DMS 273 (cell line): Measurements from ENCODE around the gene TTI1.

Experiments used
- DNase-seq: peaks from one replicate; lab custom pipeline; 2025; ENCODE audit not compliant: unreplicated experiment; lab: John Stamatoyannopoulos, UW

TTI1 gene

DNA sequence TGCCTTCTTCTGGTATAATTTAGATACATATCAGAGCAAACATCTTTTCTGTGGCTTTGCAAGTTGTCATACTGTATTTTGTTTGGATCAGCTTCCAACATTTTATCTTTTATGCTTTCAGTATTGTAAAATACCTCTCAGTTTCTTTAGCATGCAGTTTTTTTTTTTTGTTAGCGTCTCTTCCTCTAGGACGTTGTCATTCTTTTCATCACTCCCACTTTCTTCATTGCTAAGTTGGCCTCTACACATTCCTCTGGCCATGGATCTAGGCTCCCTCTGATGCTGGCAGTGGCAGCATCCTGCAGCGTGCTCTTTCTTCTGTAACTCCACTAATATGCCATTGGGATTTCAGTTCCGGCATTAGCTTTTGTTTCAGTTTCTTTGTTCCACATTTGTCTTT, 22.0 kb upstream of the TTI1 start:
- DNase-seq, result no peak

DNA sequence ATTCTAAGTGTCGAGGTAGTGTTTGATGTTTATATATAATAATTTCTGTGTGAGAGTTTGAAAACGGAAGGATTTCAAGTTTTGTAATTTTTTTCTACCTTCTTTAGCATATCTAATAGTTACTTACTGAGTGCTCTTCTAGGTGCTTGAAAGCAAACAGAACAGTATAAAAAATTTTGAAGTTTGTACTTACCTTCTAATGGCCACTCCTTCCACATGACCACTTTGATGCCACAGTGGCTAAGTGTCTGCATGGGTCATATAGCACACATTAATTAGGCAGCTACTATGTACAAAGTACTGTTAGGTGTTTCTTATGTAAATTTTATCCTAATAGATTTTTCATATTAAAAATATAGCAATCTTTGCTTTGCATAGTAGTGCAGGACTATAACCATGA, 21.4 kb upstream of the TTI1 start:
- DNase-seq, result no peak

DNA sequence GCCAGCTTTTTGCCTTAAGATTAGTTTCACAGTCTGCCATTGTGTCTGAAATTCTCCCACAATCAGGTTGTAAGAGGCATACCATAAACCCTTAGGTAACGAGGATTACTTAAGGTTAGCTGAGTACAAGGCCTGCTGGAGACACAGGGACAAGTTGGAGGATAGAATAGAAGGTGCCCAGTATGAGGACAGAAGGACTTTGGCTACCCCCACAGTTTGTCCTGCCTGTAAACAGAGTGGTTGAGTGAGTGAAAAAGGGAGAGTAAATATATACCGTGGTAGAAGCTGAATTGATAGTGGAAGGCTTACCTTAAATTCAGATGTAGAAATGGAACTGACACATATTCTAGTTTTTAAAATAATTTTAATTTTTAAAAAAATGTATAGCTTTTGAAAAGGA, 19.6 kb upstream of the TTI1 start:
- no peak for DNase-seq

- no peak for DNase-seq
Measured at GRCh38 chr20:38050686-38051085, 17.4 kb upstream of the TTI1 start.

GRCh38 chr20:38049800-38050199, 16.5 kb upstream of the TTI1 start:
- DNase-seq, result peak; percentile 13

- no peak for DNase-seq
Measured at GRCh38 chr20:38046572-38046971, 13.3 kb upstream of the TTI1 start.

DNA sequence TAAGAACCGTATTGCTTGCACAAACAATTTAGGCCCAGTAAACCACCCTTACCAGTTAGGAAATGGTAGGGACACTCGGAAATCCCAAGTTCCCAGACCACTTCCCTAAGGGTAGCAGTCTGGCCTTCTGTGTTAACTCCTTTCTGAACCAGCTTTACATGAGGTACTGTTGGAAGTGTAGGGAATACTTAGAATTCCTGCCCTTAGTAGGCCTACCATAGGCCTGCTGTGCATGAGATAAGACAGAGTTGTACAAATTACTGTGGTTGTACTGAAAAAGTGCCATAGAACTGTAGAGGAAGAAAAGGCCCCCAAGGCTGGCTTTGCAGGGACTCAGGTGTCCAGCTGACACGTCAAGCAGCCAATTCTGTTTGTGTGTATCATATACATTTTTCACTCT, 11.4 kb upstream of the TTI1 start:
- DNase-seq, result no peak

DNA sequence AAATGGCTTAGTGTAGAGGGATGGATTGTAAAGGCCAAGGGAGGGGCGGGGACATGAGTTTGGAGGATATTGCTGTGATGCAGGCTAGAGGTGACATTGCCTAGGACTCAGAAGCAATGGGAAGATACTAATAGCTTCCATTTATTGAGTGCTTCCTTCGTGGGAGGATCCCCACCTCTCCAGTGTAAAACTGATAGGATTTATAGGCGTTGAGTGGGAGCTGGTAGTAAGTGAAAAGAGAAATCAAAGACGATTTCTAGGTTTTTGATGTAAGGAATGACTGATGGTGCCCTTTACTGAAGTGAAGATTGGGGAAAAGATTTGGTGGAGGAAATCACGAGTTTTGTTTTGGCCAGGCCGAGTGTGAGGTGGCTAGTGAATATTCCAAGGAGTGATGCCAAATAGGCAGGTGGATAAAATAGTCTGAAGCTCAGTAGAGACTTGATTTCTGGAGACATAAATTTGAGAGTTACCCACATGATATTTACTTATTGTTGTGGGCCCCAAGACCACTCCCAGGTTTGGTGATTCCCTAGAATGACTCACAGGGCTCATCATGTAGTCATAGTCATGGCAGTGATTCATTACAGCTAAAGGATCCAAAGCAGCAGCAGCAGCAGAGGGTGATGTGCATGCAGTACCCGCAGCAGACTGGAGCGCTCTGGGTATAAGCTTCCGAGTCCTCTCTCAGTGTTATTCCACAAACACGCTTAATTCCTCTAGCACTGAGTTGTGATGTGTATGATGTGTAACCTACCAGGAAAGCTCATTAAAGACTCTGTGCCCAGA, 10.4 kb upstream of the TTI1 start:
- no peak for DNase-seq

- DNase-seq, result no peak
Measured at GRCh38 chr20:38040276-38040675, 7.0 kb upstream of the TTI1 start.

GRCh38 chr20:38036366-38036765, 3.1 kb upstream of the TTI1 start:
- no peak for DNase-seq

DNA sequence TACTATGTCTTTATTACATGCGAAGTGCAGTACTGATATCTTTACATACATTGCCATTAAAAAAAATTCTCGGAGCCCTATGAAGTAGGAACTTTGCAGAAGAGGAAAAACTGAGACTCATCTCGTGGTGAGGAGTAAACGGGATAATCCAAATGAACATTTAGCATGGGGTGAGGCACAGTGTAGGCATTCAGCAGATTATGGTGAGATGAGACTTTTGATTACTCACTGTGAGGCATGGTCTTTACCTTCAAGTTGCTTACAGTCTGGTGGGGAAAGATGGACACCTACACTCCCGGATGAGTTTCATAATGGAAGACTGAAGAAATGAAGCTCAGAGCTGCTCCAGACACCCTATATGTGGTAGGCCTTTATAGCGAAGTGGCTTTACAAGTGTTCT, 1.7 kb upstream of the TTI1 start:
- DNase-seq, result no peak

DNA sequence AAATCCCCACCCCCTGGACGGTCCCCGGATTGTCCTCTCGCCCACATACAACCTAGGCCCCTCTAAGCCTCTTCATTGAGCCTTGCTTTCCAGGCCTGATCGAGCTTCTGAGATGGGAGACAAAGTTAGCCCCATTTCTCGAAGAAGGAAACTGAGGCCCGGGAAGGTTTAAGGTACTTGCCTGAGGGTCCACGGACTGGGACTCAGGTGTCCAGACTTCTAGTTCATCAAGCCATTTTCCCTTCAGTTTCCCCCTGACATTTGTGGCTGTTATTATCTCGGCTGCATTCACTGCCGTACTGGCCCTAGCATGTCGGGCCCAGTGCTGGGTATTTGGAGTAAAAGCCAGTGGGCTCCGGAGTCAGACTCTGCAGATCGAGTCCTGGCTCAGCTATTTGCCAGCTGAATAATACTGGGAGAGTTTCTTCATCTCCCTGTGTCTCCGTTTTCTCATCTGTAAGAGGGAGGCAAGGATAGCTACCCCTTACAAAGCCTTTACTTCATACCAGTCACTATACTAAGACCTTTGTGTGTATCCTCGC, 923 bp upstream of the TTI1 start:
- DNase-seq, result peak; percentile 49

DNA sequence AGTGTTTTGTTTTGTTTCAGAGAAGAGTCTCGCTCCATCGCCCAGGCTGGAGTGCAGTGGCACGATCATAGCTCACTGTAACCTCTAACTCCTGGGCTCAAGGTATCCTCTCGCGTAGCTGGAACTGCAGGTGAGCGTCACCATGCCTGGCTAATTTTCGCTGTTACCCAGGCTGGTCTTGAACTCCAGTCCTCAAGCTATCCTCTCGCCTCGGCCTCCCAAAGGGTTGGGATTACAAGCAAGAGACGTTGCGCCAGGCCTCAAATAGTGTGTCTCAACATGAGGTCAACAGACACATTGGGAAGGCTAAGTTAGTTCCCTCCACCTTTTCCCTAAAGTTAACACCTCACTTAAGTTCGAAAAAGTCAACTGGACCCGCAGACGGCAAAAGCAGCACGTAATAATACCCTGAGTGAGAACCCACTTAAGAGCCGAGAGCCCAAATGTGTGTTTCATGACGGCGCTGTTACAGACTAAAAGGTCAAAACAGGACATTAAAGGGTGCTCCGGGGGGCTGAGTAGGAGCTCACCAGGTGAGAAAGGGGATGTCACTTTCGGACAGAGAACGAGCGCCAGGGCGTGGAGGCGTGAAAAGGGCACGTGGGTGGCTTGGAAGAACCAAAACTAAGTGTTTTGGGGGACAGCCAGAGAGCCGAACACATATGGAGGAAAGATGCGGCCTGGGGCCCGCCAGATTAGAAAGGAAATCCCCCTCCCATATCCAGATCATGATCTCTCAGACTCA, 499 bp downstream of the TTI1 start:
- peak; percentile 82 for DNase-seq

DNA sequence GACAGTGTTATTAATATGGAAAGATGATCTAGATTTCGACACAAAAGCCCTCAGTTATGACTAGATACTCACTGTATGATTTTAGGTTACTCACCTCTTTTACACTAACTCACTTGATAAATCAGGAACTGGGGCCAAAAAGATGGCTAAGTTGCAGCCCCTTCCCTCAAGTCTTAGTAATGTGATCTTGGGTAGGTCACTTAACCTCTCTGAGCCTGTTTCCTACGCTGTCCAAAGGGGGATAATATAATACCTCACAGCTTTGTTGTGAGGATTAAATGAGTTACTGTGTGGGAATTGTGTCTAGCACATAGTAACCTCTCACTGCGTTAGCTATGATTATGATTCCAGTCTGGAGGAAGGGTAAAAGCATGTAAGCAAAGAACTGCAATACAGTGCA, 1.3 kb downstream of the TTI1 start:
- DNase-seq, result no peak

GRCh38 chr20:38029453-38029852, 3.8 kb downstream of the TTI1 start:
- no peak for DNase-seq

DNA sequence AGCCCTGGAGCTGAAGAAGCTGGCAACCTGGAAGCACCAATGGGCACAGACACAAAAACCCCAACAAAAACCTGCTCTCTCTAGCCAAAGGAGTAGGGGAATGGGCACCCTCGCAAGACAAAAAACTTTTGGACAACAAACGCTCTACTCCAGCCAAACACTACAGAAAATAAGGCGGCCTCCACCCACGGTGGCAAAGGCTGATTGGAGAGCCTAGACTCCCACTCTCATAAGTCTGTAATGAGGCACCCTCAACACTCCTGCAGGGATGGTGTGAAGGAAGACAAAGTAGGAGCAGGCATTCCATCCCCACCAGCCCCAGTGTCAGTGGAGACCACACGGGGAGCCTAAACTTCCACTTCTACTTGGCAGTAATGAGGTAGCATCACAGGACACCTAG, 8.8 kb downstream of the TTI1 start:
- no peak for DNase-seq

GRCh38 chr20:38023181-38024001, 9.9 kb downstream of the TTI1 start:
- DNase-seq, result peak; percentile 31

GRCh38 chr20:38021087-38021772, 12.0 kb downstream of the TTI1 start:
- DNase-seq, result no peak

GRCh38 chr20:38018385-38018784, 14.9 kb downstream of the TTI1 start:
- DNase-seq, result no peak

DNA sequence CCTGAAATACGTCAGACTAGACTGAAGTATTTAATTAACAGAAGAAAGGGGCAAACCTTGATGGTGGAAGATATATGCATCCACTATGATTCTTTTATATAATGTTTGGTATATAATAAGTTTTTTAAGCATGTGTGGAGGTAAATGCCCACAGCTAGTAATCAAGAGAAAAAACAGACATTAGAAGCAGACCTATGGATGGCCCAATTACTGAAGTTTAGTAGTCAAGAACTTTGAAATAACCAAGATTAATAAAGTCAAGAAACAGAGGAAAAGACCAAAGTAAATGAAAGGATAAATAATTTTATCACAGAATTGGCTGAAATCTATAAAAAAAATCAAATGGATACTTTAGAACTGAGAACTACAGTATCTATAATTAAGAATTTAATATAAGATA, 15.3 kb downstream of the TTI1 start:
- no peak for DNase-seq

DNA sequence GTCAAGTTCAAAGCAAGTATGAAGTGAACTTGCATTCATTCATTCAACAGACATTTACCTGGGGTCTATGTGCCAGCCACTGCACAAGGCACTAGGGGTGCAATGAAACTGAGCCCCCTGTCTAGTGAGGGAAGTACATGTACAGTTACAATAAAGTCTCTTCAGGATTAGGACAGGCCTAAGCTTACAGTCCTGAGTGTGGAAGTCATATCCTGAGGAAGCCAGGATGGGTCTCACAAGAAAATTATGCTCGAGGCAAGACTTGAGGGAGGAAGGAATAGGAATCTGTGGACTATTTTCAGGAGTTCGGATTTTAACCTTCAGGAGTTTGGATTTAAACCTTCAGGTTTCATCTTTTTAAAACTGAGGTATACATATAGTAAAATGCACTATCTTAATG, 19.4 kb downstream of the TTI1 start:
- no peak for DNase-seq
